Measurements from ENCODE around the gene AZIN2.

DNA sequence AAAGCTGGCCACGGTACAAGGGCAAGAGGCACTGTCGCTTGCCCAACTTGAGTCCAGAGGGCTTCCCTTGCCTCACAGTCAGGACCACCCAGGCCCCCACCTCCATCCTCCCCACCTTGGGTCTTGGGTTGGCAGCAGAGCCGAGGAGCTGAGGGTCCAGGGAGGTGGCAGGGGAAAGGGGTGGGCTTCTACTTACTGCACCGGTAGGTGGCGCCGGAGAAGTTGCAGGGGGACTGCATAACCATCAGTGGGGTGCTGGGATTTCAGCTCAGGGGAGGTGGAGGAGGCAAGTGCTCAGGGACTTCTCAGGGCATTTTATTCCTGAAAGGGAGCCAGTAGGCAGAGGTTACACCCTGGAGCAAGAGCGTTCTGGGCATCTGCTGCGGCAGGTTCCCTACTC is 56.8 kb downstream of the AZIN2 start:
- no peak for TF ChIP-seq POLR2A (IDR thresholded peaks at IDR 0.05; ENCODE audit: control extremely low read depth in 1 of 2, low read depth in 2 of 2, low read length in 2 of 2)
- TF ChIP-seq EP300 (IDR thresholded peaks at IDR 0.05; ENCODE audit: borderline replicate concordance in 1 of 2, low read depth in 2 of 2, low read length in 2 of 2) = no peak
- TF ChIP-seq RAD21 (IDR thresholded peaks at IDR 0.05 in 1 of 2, conservative IDR thresholded peaks at IDR 0.05 in 1 of 2; ENCODE audit: low read depth in 2 of 2, low read length in 2 of 2) = peak; percentile 73 to 80
- 0 out of 2 replicates have a peak, but pooled peaks have one; percentile 2 for TF ChIP-seq TEAD4 (IDR thresholded peaks at IDR 0.05; ENCODE audit: low read depth, low read length)
- no peak for TF ChIP-seq EZH2 (IDR thresholded peaks at IDR 0.05; ENCODE audit: low read depth, low read length, severe bottlenecking)
- no peak for TF ChIP-seq PHF8 (conservative IDR thresholded peaks at IDR 0.05; ENCODE audit: low read depth, low read length)
- no peak for TF ChIP-seq POLR2AphosphoS5 (IDR thresholded peaks at IDR 0.05; ENCODE audit: low read depth, low read length)
- TF ChIP-seq, protein P1, sequence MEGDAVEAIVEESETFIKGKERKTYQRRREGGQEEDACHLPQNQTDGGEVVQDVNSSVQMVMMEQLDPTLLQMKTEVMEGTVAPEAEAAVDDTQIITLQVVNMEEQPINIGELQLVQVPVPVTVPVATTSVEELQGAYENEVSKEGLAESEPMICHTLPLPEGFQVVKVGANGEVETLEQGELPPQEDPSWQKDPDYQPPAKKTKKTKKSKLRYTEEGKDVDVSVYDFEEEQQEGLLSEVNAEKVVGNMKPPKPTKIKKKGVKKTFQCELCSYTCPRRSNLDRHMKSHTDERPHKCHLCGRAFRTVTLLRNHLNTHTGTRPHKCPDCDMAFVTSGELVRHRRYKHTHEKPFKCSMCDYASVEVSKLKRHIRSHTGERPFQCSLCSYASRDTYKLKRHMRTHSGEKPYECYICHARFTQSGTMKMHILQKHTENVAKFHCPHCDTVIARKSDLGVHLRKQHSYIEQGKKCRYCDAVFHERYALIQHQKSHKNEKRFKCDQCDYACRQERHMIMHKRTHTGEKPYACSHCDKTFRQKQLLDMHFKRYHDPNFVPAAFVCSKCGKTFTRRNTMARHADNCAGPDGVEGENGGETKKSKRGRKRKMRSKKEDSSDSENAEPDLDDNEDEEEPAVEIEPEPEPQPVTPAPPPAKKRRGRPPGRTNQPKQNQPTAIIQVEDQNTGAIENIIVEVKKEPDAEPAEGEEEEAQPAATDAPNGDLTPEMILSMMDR (IDR thresholded peaks at IDR 0.05; ENCODE audit: control extremely low read depth in 1 of 3, insufficient read depth in 1 of 3, low read depth in 1 of 3, low read length in 3 of 3) = peak; percentile 74 to 89 (median 86)
- TF ChIP-seq, protein P2, sequence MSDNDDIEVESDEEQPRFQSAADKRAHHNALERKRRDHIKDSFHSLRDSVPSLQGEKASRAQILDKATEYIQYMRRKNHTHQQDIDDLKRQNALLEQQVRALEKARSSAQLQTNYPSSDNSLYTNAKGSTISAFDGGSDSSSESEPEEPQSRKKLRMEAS (IDR thresholded peaks at IDR 0.05) = no peak
- TF ChIP-seq CHD2 (IDR thresholded peaks at IDR 0.05; ENCODE audit: low read length) = no peak
- TF ChIP-seq MAFK (IDR thresholded peaks at IDR 0.05; ENCODE audit: low read depth, low read length) = no peak
- TF ChIP-seq KDM1A (IDR thresholded peaks at IDR 0.05; ENCODE audit: borderline replicate concordance, low read length) = no peak
- TF ChIP-seq CTBP2 (IDR thresholded peaks at IDR 0.05; ENCODE audit: borderline replicate concordance, insufficient read depth, insufficient read length, low read length) = no peak
- TF ChIP-seq EGR1 (IDR thresholded peaks at IDR 0.05; ENCODE audit: borderline replicate concordance, low read depth, low read length) = no peak

Data from H1 (cell line).